B cell (primary cell): Measurements from ENCODE around the gene CRYGD. TPM values are rescaled to one million over a fixed set of nuclear protein-coding genes. Genes with fewer than 3 reads are reported as not detected.

Source experiments
- ATAC-seq: fragments of 200-7000 bp; cut with Tn5 transposase; one replicate; pipeline ENCODE4 v1.10.0; 2021; ENCODE audit warnings: low read depth, mild to moderate bottlenecking, moderate number of reproducible peaks, moderate library complexity
- CTCF ChIA-PET: fragments of 350-600 bp; sonication (Branson Sonifier 250); formaldehyde crosslinking; loops from one replicate; lab custom pipeline; 2021; ENCODE audit warnings: antibody characterized with exemption, inconsistent platforms; lab: Charles Lee
- POLR2A ChIA-PET: fragments of 350-600 bp; sonication (Branson Sonifier 250); formaldehyde crosslinking; loops from one replicate; lab custom pipeline; 2021; ENCODE audit warnings: antibody characterized with exemption; lab: Charles Lee
- DNase-seq: peaks from one replicate; pipeline ENCODE4 v3.0.0; 2013
- H2AFZ ChIP-seq: 2 replicates; pipeline ENCODE4 v1.6.1; 2012; ENCODE audit warnings: mild to moderate bottlenecking, low read depth, low read length; ENCODE audit not compliant: insufficient read depth, poor library complexity, severe bottlenecking
- H3K27ac ChIP-seq, 2 donors: 1 replicate in 1 of 2; 2 replicates in 1 of 2; pipeline ENCODE4 v1.5.1; 2012 to 2013; ENCODE audit warnings: low read length in 2 of 2, mild to moderate bottlenecking in 2 of 2, moderate library complexity in 1 of 2
- H3K27me3 ChIP-seq, 4 experiments: fragments of 200-600 bp in 1 of 4; sonication (generic) in 1 of 4; replicated peaks in 1 of 4; 1 replicate in 2 of 4; 2 replicates in 2 of 4; pipeline versions ENCODE4 v1.6.1 to v1.7.0; 2013 to 2016; ENCODE audit warnings: low read length in 3 of 4, mild to moderate bottlenecking in 2 of 4, mixed read lengths in 1 of 4, moderate library complexity in 1 of 4; ENCODE audit not compliant: insufficient read depth in 4 of 4, control insufficient read depth in 3 of 4; ENCODE audit errors: control extremely low read depth in 1 of 4
- H3K36me3 ChIP-seq, 2 experiments: replicated peaks in 1 of 2; 1 replicate in 1 of 2; 2 replicates in 1 of 2; pipeline versions ENCODE4 v1.6.1 to v1.7.1; 2013; ENCODE audit warnings: low read length in 1 of 2; ENCODE audit not compliant: insufficient read depth in 2 of 2, control insufficient read depth in 1 of 2; ENCODE audit errors: control extremely low read depth in 1 of 2, extremely low read depth in 1 of 2
- H3K4me1 ChIP-seq, 2 donors: fragments of 200-600 bp in 1 of 2; sonication (generic) in 1 of 2; 1 replicate in 1 of 2; 2 replicates in 1 of 2; pipeline versions ENCODE4 v1.5.1 to v1.6.1; 2013 to 2017; ENCODE audit warnings: low read length in 2 of 2; ENCODE audit not compliant: control insufficient read depth in 2 of 2, insufficient read depth in 2 of 2
- H3K4me2 ChIP-seq: replicated peaks from 2 replicates; pipeline ENCODE3; 2012; ENCODE audit warnings: mild to moderate bottlenecking, low read depth, low read length; ENCODE audit not compliant: poor library complexity, severe bottlenecking
- H3K4me3 ChIP-seq, 5 experiments: fragments of 200-600 bp in 1 of 5; sonication (generic) in 1 of 5; 1 replicate in 3 of 5; 2 replicates in 2 of 5; pipeline versions ENCODE4 v1.5.1 to v1.7.0; 2011 to 2016; ENCODE audit warnings: low read length in 4 of 5, mild to moderate bottlenecking in 4 of 5, low read depth in 2 of 5, control low read depth in 1 of 5, moderate library complexity in 1 of 5; ENCODE audit not compliant: insufficient read depth in 1 of 5; ENCODE audit errors: control extremely low read depth in 1 of 5, extremely low read depth in 1 of 5
- H3K79me2 ChIP-seq: fragments of 200-600 bp; sonication (generic); one replicate; pipeline ENCODE4 v1.6.0; 2016; ENCODE audit warnings: low read length; ENCODE audit not compliant: control insufficient read depth, insufficient read depth
- H3K9ac ChIP-seq: fragments of 200-600 bp; sonication (generic); 2 replicates; pipeline ENCODE4 v1.6.1; 2017; ENCODE audit warnings: mild to moderate bottlenecking, low read length, moderate library complexity
- H3K9me3 ChIP-seq, 3 donors: one replicate each; pipeline versions ENCODE4 v1.6.1 to v1.7.1; 2013; ENCODE audit warnings: low read length in 2 of 3; ENCODE audit not compliant: control insufficient read depth in 2 of 3, insufficient read depth in 1 of 3; ENCODE audit errors: control extremely low read depth in 1 of 3
- H4K20me1 ChIP-seq: 2 replicates; pipeline ENCODE4 v1.6.0; 2012; ENCODE audit warnings: mild to moderate bottlenecking, low read length; ENCODE audit not compliant: insufficient read depth, control insufficient read depth, poor library complexity, severe bottlenecking
- H3K27ac Mint-ChIP-seq: one replicate; pipeline ENCODE4 v1.8.0; 2021; ENCODE audit warnings: mixed read lengths
- H3K27me3 Mint-ChIP-seq: one replicate; pipeline ENCODE4 v1.8.0; 2021; ENCODE audit warnings: mixed read lengths
- H3K4me1 Mint-ChIP-seq: one replicate; pipeline ENCODE4 v1.8.0; 2021; ENCODE audit warnings: mixed read lengths
- H3K4me3 Mint-ChIP-seq: one replicate; pipeline ENCODE4 v1.8.0; 2021; ENCODE audit warnings: mixed read lengths
- H3K9me3 Mint-ChIP-seq: one replicate; pipeline ENCODE4 v1.8.0; 2022; ENCODE audit warnings: mixed read lengths; ENCODE audit not compliant: insufficient read depth
- CTCF ChIP-seq: fragments of 200-600 bp; IDR thresholded peaks from one replicate; pipeline ENCODE4 v1.8.0; 2022; ENCODE audit warnings: antibody characterized with exemption, mild to moderate bottlenecking
- EZH2 ChIP-seq: IDR thresholded peaks from 2 replicates; pipeline ENCODE4 v1.6.1; 2012; ENCODE audit warnings: borderline replicate concordance, low read depth, mild to moderate bottlenecking, moderate library complexity, low read length; ENCODE audit not compliant: insufficient read depth, poor library complexity, severe bottlenecking
- WGBS: methylation state at CpG from one replicate; pipeline ENCODE4 v1.1.5; 2013; ENCODE audit warnings: missing lambda C conversion rate; ENCODE audit not compliant: insufficient coverage; 5-methylcytosine and 5-hydroxymethylcytosine counted together
- intact Hi-C: fragments of 100-400 bp; cut with micrococcal nuclease; formaldehyde crosslinking; loops from one replicate; pipeline ENCODE4 v1.10.0; 2022
- polyA plus RNA-seq: library from polyadenylated mRNA; depleted of rRNA; stranded (reverse); fragments of >200 nt; gene quantifications from 2 replicates; pipeline ENCODE4 v1.2.3, GENCODE V29; 2012
- total RNA-seq, 2 donors: library from RNA; stranded (reverse); fragments of 120-200 nt in 1 of 2; gene quantifications; 1 replicate in 1 of 2; 2 replicates in 1 of 2; pipeline versions ENCODE4 v1.2.3 to v1.2.4, GENCODE V29; 2013 to 2022

Gene CRYGD
- total and polyA plus RNA-seq, 2 donors (not counting 1 experiment from before 2014, with no cell fraction given): not detected

GRCh38 chr2:208156439-208156838 lies 32.1 kb upstream of the CRYGD start:
- intact Hi-C loops: no loop called here
- Mint-ChIP-seq H3K4me1 (no peaks in the 10 kb centered on the region), H3K27me3 (no peaks in the 10 kb centered on the region), H3K9me3 (peaks cover 4% of the 10 kb centered on the region), H3K4me3 (no peak overlapping the region), H3K27ac (no peak overlapping the region)
- Histone ChIP-seq H3K9me3 (no peaks in the 10 kb centered on the region), H3K4me3 (no peak overlapping the region), H3K36me3 (no peaks in the 10 kb centered on the region), H4K20me1 (no peaks in the 10 kb centered on the region), H3K27me3 (no peaks in the 10 kb centered on the region), H3K79me2 (no peaks in the 10 kb centered on the region), H2AFZ (no peak overlapping the region), H3K27ac (no peak overlapping the region), H3K9ac (no peak overlapping the region), H3K4me1 (no peaks in the 10 kb centered on the region), H3K4me2 (no peak overlapping the region)
- POLR2A ChIA-PET: no interaction called here
- TF ChIP-seq EZH2 (no peak), CTCF (no peak)
- ATAC-seq (no peak), DNase-seq (no peak)
- CTCF ChIA-PET: no interaction called here
- 60% methylated on average over 1 of the region's 2 CpGs for WGBS

- intact Hi-C loops: no loop called here
- peaks cover 6% of the 10 kb centered on the region for H3K9me3 Mint-ChIP-seq
- no peak for DNase-seq
- no peaks in the 10 kb centered on the region for H3K9me3 ChIP-seq
- ChIA-PET POLR2A (no interaction called here), CTCF (interaction anchor here (0.6 kb wide), 1 partner anchor 21 kb away, joined by 3 read pairs; no protein-coding TSS in a partner anchor)
- H3K4me3 ChIP-seq: no peak overlapping the region
- H3K4me1 ChIP-seq: no peaks in the 10 kb centered on the region
- no peaks in the 10 kb centered on the region for H4K20me1 ChIP-seq
- no peak overlapping the region for H3K27ac ChIP-seq
- H3K79me2 ChIP-seq: no peaks in the 10 kb centered on the region
- no peaks in the 10 kb centered on the region for H3K36me3 ChIP-seq
- no peaks in the 10 kb centered on the region for H3K27me3 Mint-ChIP-seq
- no peak overlapping the region for H2AFZ ChIP-seq
- no peaks in the 10 kb centered on the region for H3K27me3 ChIP-seq
- no peak overlapping the region for H3K9ac ChIP-seq
- no peak overlapping the region for H3K4me2 ChIP-seq
- H3K4me1 Mint-ChIP-seq: no peaks in the 10 kb centered on the region
- TF ChIP-seq CTCF: no peak
- H3K27ac Mint-ChIP-seq: no peak overlapping the region
- ATAC-seq: no peak
- H3K4me3 Mint-ChIP-seq: no peak overlapping the region
These were observed 28.8 kb upstream of the CRYGD start for GRCh38 chr2:208153156-208153555.
